Liver (tissue), 9 donors: ENCODE data around the gene SLC25A12. TPM values are rescaled to one million over a fixed set of nuclear protein-coding genes. Genes with fewer than 3 reads are reported as not detected.

ENCODE experiments used
- DNase-seq: peaks from one replicate; pipeline ENCODE4 v3.0.0-alpha.2; 2017; ENCODE audit warnings: low spot score
- H3K27ac ChIP-seq, 2 donors: one replicate each; pipeline ENCODE4 v1.7.0; 2013; ENCODE audit warnings: inconsistent platforms in 2 of 2, low read length in 2 of 2, control low read depth in 1 of 2, low read depth in 1 of 2, mild to moderate bottlenecking in 1 of 2
- H3K27me3 ChIP-seq, 4 donors: one replicate each; pipeline versions ENCODE4 v1.6.1 to v1.7.0; 2013; ENCODE audit warnings: low read length in 3 of 4, inconsistent platforms in 1 of 4, mild to moderate bottlenecking in 1 of 4, moderate library complexity in 1 of 4; ENCODE audit not compliant: control insufficient read depth in 4 of 4, insufficient read depth in 4 of 4
- H3K36me3 ChIP-seq, 4 donors: one replicate each; pipeline versions ENCODE4 v1.6.1 to v1.7.0; 2013; ENCODE audit warnings: low read length in 3 of 4, mild to moderate bottlenecking in 3 of 4, low read depth in 1 of 4, moderate library complexity in 1 of 4; ENCODE audit not compliant: control insufficient read depth in 4 of 4, insufficient read depth in 3 of 4
- H3K4me1 ChIP-seq, 4 donors: one replicate each; pipeline versions ENCODE4 v1.6.1 to v1.7.0; 2013; ENCODE audit warnings: low read length in 3 of 4, mild to moderate bottlenecking in 3 of 4, moderate library complexity in 1 of 4; ENCODE audit not compliant: control insufficient read depth in 4 of 4, insufficient read depth in 4 of 4
- H3K4me3 ChIP-seq, 3 donors: one replicate each; pipeline versions ENCODE4 v1.6.1 to v1.7.0; 2013; ENCODE audit warnings: low read length in 3 of 3, control low read depth in 1 of 3, low read depth in 1 of 3, mild to moderate bottlenecking in 1 of 3
- H3K9ac ChIP-seq, 2 donors: one replicate each; pipeline ENCODE4 v1.7.0; 2013; ENCODE audit warnings: low read length in 2 of 2, mild to moderate bottlenecking in 2 of 2, moderate library complexity in 2 of 2, control low read depth in 1 of 2, low read depth in 1 of 2
- H3K9me3 ChIP-seq, 4 donors: one replicate each; pipeline versions ENCODE4 v1.6.1 to v1.7.0; 2013; ENCODE audit warnings: low read length in 3 of 4; ENCODE audit not compliant: control insufficient read depth in 4 of 4
- FOXA1 ChIP-seq: IDR thresholded peaks from 2 replicates; pipeline ENCODE4 v1.6.1; 2016; ENCODE audit warnings: antibody characterized with exemption
- FOXA2 ChIP-seq: IDR thresholded peaks from 2 replicates; pipeline ENCODE4 v1.6.1; 2016; ENCODE audit warnings: antibody characterized with exemption
- GABPA ChIP-seq, 2 donors: IDR thresholded peaks in 1 of 2; conservative IDR thresholded peaks in 1 of 2; 2 replicates each; pipeline ENCODE4 v1.6.1; 2016; ENCODE audit warnings: antibody characterized with exemption in 2 of 2, mild to moderate bottlenecking in 1 of 2, moderate library complexity in 1 of 2
- HNF4A ChIP-seq, 2 donors: conservative IDR thresholded peaks; 2 replicates each; pipeline ENCODE4 v1.6.1; 2016; ENCODE audit warnings: antibody characterized with exemption in 2 of 2, mild to moderate bottlenecking in 2 of 2
- HNF4G ChIP-seq: IDR thresholded peaks from 2 replicates; pipeline ENCODE4 v1.6.1; 2016; ENCODE audit warnings: antibody characterized with exemption
- JUND ChIP-seq, 2 donors: IDR thresholded peaks; 2 replicates each; pipeline ENCODE4 v1.6.1; 2016; ENCODE audit warnings: antibody characterized with exemption in 2 of 2
- NR2F2 ChIP-seq: IDR thresholded peaks from 2 replicates; pipeline ENCODE4 v1.6.1; 2016; ENCODE audit warnings: antibody characterized with exemption
- RAD21 ChIP-seq, 2 donors: IDR thresholded peaks; 2 replicates each; pipeline ENCODE4 v1.6.1; 2016; ENCODE audit warnings: antibody characterized with exemption in 2 of 2, mild to moderate bottlenecking in 2 of 2
- RXRA ChIP-seq, 2 donors: IDR thresholded peaks; 2 replicates each; pipeline ENCODE4 v1.6.1; 2017 to 2018; ENCODE audit warnings: antibody characterized with exemption in 2 of 2, mild to moderate bottlenecking in 1 of 2
- SP1 ChIP-seq: IDR thresholded peaks from 2 replicates; pipeline ENCODE4 v1.6.1; 2018; ENCODE audit warnings: antibody characterized with exemption, mild to moderate bottlenecking
- TAF1 ChIP-seq: conservative IDR thresholded peaks from 2 replicates; pipeline ENCODE4 v1.6.1; 2016; ENCODE audit warnings: antibody characterized with exemption, mild to moderate bottlenecking
- YY1 ChIP-seq: IDR thresholded peaks from 2 replicates; pipeline ENCODE4 v1.6.1; 2016; ENCODE audit warnings: antibody characterized with exemption, mild to moderate bottlenecking
- WGBS: extraction: QIAGEN DNeasy Blood & Tissue Kit; methylation state at CpG from one replicate; pipeline ENCODE4 v1.1.7; 2013; 5-methylcytosine and 5-hydroxymethylcytosine counted together
- polyA plus RNA-seq, 2 donors: library from polyadenylated mRNA; stranded (reverse) in 1 of 2; unstranded in 1 of 2; fragments of 200-250 nt in 1 of 2; fragments of >200 nt in 1 of 2; fragmentation: Nextera tagmentation in 1 of 2; extraction: Ambion mirVana in 1 of 2; gene quantifications; one replicate each; pipeline versions ENCODE4 v1.2.1 to v1.2.3, GENCODE V29; 2013 to 2015
- total RNA-seq, 2 donors: library from RNA; depleted of rRNA; stranded (reverse); fragments of >200 nt; gene quantifications; one replicate each; pipeline ENCODE4 v1.2.3, GENCODE V29; 2014
- TF ChIP-seq, protein P1 (sequence below): IDR thresholded peaks from 2 replicates; pipeline ENCODE4 v1.6.1; 2016; ENCODE audit warnings: antibody characterized with exemption
- TF ChIP-seq, protein P2 (sequence below): IDR thresholded peaks from 2 replicates; pipeline ENCODE4 v1.6.1; 2016; ENCODE audit warnings: antibody characterized with exemption
- TF ChIP-seq, protein P3 (sequence below): fragments of 150-350 bp; IDR thresholded peaks from 2 replicates; pipeline ENCODE4 v1.5.1; 2017; ENCODE audit warnings: improper control_type of control experiment, low read depth, low read length; ENCODE audit not compliant: missing input control
- TF ChIP-seq, protein P4 (sequence below): IDR thresholded peaks from 2 replicates; pipeline ENCODE4 v1.6.1; 2016; ENCODE audit warnings: antibody characterized with exemption
- TF ChIP-seq, protein P5 (sequence below): IDR thresholded peaks from 2 replicates; pipeline ENCODE4 v1.6.1; 2016; ENCODE audit warnings: antibody characterized with exemption, mild to moderate bottlenecking
- donor health status: healthy.
- donor health status: healthy.
- donor health status: healthy.
- donor health status: healthy.
- donor health status: healthy.

SLC25A12 gene, protein sequence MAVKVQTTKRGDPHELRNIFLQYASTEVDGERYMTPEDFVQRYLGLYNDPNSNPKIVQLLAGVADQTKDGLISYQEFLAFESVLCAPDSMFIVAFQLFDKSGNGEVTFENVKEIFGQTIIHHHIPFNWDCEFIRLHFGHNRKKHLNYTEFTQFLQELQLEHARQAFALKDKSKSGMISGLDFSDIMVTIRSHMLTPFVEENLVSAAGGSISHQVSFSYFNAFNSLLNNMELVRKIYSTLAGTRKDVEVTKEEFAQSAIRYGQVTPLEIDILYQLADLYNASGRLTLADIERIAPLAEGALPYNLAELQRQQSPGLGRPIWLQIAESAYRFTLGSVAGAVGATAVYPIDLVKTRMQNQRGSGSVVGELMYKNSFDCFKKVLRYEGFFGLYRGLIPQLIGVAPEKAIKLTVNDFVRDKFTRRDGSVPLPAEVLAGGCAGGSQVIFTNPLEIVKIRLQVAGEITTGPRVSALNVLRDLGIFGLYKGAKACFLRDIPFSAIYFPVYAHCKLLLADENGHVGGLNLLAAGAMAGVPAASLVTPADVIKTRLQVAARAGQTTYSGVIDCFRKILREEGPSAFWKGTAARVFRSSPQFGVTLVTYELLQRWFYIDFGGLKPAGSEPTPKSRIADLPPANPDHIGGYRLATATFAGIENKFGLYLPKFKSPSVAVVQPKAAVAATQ
- 1 to 10 TPM; 3.4 to 4.4 TPM for total RNA-seq
- polyA plus RNA-seq: under 1 TPM; 0.46 to 0.93 TPM

DNA sequence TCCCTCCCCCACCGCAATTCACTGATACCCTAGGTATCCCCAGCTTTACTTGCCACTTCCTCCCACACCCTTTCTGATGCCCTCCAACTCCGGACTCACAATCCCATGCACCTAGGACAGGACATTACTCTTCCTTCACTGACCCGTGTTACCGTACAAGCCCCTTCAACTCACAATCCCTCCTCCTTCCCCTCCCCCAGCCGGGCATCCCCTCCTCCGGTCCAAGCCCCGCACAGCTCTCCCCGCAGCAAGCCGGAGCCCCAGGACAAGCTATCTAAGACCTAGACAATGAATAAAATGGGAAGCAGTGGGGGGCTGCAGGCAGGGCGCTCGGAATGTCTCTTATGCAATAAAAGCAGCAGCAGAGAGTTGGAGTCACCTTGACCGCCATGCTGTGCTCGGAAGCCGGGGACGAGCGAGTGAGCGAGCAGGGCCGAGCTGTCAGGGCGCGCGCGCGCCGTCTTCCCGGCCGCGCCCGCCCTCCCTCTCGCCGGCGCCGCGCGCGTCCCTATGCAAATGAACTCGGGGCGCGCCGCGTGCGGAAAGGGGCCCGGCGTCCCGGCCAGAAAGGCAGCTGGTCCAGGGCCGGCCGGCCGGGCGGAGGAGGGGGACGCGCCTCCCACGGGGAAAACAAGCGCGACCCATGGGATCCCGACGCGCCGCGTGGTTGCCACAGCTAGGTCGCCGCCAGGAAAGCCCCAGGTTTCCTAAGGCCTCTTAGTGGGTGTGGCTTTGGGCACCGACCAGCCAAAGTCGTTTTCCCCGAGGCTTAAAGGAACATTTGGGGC, at the start of gene SLC25A12:
SLC25A12 (minus strand) TSS at position 421 of the 788 bp plus-strand sequence; CDS start at position 391, 30 bp downstream.
- Histone ChIP-seq H3K27me3 (peaks cover 0 to 8% (median 3%) of the 10 kb centered on the region in 4 donors), H3K27ac (no peak within 1 kb of the TSS), H3K36me3 (no peaks in the 10 kb centered on the region), H3K9ac (peak within 1 kb of the TSS in 1 of 2 donors; percentile 14), H3K4me3 (peak within 1 kb of the TSS; percentile 62 to 65 (median 65)), H3K9me3 (peaks cover 0 to 4% (median 0%) of the 10 kb centered on the region in 4 donors), H3K4me1 (peaks cover 3 to 19% (median 11%) of the 10 kb centered on the region in 4 donors)
- WGBS: under 1% methylated on average over 63 of the region's 63 CpGs
- TF ChIP-seq TAF1 (no peak), RAD21 (IDR thresholded peaks at IDR 0.05) (no peak), YY1 (peak; percentile 21), JUND (IDR thresholded peaks at IDR 0.05) (no peak), FOXA2 (no peak)
- TF ChIP-seq, protein P1, sequence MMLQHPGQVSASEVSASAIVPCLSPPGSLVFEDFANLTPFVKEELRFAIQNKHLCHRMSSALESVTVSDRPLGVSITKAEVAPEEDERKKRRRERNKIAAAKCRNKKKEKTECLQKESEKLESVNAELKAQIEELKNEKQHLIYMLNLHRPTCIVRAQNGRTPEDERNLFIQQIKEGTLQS: no peak
- TF ChIP-seq, protein P2, sequence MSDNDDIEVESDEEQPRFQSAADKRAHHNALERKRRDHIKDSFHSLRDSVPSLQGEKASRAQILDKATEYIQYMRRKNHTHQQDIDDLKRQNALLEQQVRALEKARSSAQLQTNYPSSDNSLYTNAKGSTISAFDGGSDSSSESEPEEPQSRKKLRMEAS: no peak
- DNase-seq: peak; percentile 73

DNA sequence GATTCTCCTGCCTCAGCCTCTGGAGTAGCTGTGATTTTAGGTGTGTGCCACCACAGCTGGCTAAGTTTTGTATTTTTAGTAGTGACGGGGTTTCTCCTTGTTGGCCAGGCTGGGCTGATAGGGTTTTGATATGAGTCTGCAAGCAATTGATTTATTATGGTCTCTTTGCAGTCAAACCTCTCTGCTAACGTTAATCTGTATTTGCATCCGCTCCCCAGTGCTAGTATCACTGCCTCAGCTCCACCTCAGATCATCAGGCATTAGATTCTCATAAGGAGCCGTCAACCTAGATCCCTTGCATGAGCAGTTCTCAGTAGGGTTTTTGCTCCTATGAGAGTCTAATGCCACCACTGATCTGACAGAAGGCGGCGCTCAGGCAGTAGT, 47.3 kb upstream of the SLC25A12 start:
- Histone ChIP-seq H3K36me3 (no peaks in the 10 kb centered on the region), H3K9ac (no peak overlapping the region), H3K27me3 (no peaks in the 10 kb centered on the region), H3K4me3 (no peak overlapping the region), H3K9me3 (no peaks in the 10 kb centered on the region), H3K27ac (no peak overlapping the region), H3K4me1 (no peaks in the 10 kb centered on the region)
- TF ChIP-seq SP1 (no peak), RXRA (IDR thresholded peaks at IDR 0.05) (no peak), JUND (IDR thresholded peaks at IDR 0.05) (no peak), RAD21 (IDR thresholded peaks at IDR 0.05) (no peak), FOXA2 (no peak), GABPA (IDR thresholded peaks at IDR 0.05 in 1 of 2, conservative IDR thresholded peaks at IDR 0.05 in 1 of 2) (no peak), HNF4A (conservative IDR thresholded peaks at IDR 0.05) (no peak), HNF4G (no peak), TAF1 (no peak), YY1 (no peak), FOXA1 (no peak), NR2F2 (no peak)
- TF ChIP-seq, protein P3, sequence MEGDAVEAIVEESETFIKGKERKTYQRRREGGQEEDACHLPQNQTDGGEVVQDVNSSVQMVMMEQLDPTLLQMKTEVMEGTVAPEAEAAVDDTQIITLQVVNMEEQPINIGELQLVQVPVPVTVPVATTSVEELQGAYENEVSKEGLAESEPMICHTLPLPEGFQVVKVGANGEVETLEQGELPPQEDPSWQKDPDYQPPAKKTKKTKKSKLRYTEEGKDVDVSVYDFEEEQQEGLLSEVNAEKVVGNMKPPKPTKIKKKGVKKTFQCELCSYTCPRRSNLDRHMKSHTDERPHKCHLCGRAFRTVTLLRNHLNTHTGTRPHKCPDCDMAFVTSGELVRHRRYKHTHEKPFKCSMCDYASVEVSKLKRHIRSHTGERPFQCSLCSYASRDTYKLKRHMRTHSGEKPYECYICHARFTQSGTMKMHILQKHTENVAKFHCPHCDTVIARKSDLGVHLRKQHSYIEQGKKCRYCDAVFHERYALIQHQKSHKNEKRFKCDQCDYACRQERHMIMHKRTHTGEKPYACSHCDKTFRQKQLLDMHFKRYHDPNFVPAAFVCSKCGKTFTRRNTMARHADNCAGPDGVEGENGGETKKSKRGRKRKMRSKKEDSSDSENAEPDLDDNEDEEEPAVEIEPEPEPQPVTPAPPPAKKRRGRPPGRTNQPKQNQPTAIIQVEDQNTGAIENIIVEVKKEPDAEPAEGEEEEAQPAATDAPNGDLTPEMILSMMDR: no peak
- TF ChIP-seq, protein P1: no peak
- TF ChIP-seq, protein P2: no peak
- TF ChIP-seq, protein P4, sequence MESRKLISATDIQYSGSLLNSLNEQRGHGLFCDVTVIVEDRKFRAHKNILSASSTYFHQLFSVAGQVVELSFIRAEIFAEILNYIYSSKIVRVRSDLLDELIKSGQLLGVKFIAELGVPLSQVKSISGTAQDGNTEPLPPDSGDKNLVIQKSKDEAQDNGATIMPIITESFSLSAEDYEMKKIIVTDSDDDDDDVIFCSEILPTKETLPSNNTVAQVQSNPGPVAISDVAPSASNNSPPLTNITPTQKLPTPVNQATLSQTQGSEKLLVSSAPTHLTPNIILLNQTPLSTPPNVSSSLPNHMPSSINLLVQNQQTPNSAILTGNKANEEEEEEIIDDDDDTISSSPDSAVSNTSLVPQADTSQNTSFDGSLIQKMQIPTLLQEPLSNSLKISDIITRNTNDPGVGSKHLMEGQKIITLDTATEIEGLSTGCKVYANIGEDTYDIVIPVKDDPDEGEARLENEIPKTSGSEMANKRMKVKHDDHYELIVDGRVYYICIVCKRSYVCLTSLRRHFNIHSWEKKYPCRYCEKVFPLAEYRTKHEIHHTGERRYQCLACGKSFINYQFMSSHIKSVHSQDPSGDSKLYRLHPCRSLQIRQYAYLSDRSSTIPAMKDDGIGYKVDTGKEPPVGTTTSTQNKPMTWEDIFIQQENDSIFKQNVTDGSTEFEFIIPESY: no peak
- TF ChIP-seq, protein P5, sequence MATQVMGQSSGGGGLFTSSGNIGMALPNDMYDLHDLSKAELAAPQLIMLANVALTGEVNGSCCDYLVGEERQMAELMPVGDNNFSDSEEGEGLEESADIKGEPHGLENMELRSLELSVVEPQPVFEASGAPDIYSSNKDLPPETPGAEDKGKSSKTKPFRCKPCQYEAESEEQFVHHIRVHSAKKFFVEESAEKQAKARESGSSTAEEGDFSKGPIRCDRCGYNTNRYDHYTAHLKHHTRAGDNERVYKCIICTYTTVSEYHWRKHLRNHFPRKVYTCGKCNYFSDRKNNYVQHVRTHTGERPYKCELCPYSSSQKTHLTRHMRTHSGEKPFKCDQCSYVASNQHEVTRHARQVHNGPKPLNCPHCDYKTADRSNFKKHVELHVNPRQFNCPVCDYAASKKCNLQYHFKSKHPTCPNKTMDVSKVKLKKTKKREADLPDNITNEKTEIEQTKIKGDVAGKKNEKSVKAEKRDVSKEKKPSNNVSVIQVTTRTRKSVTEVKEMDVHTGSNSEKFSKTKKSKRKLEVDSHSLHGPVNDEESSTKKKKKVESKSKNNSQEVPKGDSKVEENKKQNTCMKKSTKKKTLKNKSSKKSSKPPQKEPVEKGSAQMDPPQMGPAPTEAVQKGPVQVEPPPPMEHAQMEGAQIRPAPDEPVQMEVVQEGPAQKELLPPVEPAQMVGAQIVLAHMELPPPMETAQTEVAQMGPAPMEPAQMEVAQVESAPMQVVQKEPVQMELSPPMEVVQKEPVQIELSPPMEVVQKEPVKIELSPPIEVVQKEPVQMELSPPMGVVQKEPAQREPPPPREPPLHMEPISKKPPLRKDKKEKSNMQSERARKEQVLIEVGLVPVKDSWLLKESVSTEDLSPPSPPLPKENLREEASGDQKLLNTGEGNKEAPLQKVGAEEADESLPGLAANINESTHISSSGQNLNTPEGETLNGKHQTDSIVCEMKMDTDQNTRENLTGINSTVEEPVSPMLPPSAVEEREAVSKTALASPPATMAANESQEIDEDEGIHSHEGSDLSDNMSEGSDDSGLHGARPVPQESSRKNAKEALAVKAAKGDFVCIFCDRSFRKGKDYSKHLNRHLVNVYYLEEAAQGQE: no peak
- DNase-seq: no peak
- WGBS: 96% methylated on average over 6 of the region's 6 CpGs
